Keratinocyte (primary cell): ENCODE data around the gene FLYWCH1. TPM values are rescaled to one million over a fixed set of nuclear protein-coding genes. Genes with fewer than 3 reads are reported as not detected.

Experiments used
- DNase-seq: peaks from one replicate; pipeline ENCODE4 v3.0.0-alpha.2; 2011; ENCODE audit warnings: low read depth, missing footprints, low spot score
- FAIRE-seq: peaks from 2 replicates; lab custom pipeline; 2011; peaks lifted over from hg19 to GRCh38; lab: Jason Lieb, UNC
- H2AFZ ChIP-seq: 2 replicates; pipeline ENCODE4 v1.6.0; 2012; ENCODE audit warnings: low read length, control low read depth, inconsistent platforms; ENCODE audit not compliant: control insufficient read depth
- H3K27ac ChIP-seq: 2 replicates; pipeline ENCODE4 v1.5.1; 2011; ENCODE audit warnings: low read length; ENCODE audit not compliant: control insufficient read depth, insufficient read depth
- H3K27me3 ChIP-seq: 3 replicates; pipeline ENCODE4 v1.6.0; 2011; ENCODE audit warnings: low read length; ENCODE audit not compliant: control insufficient read depth, insufficient read depth; ENCODE audit errors: extremely low read depth
- H3K36me3 ChIP-seq, 2 experiments: 2 replicates in 1 of 2; 3 replicates in 1 of 2; pipeline ENCODE4 v1.5.1; 2011; ENCODE audit warnings: low read length in 2 of 2, mild to moderate bottlenecking in 1 of 2; ENCODE audit not compliant: control insufficient read depth in 2 of 2, insufficient read depth in 2 of 2; ENCODE audit errors: extremely low read depth in 1 of 2
- H3K4me1 ChIP-seq: 3 replicates; pipeline ENCODE4 v1.5.1; 2011; ENCODE audit warnings: low read length; ENCODE audit not compliant: control insufficient read depth, insufficient read depth; ENCODE audit errors: extremely low read depth
- H3K4me2 ChIP-seq: 3 replicates; pipeline ENCODE4 v1.6.0; 2011; ENCODE audit warnings: low read depth, low read length; ENCODE audit not compliant: control insufficient read depth, insufficient read depth; ENCODE audit errors: extremely low read depth
- H3K4me3 ChIP-seq, 3 experiments: fragments of 200-600 bp in 1 of 3; sonication (generic) in 1 of 3; 2 replicates in 2 of 3; 3 replicates in 1 of 3; pipeline ENCODE4 v1.5.1; 2011 to 2016; ENCODE audit warnings: low read length in 3 of 3, mild to moderate bottlenecking in 3 of 3, control low read depth in 2 of 3, inconsistent platforms in 1 of 3, low read depth in 1 of 3, mixed read lengths in 1 of 3, mixed run types in 1 of 3, moderate library complexity in 1 of 3; ENCODE audit not compliant: control insufficient read depth in 2 of 3, insufficient read depth in 2 of 3; ENCODE audit errors: extremely low read depth in 1 of 3
- H3K79me2 ChIP-seq: 2 replicates; pipeline ENCODE4 v1.6.0; 2012; ENCODE audit warnings: low read length; ENCODE audit not compliant: control insufficient read depth, insufficient read depth
- H3K9ac ChIP-seq: 3 replicates; pipeline ENCODE4 v1.6.0; 2011; ENCODE audit warnings: low read length; ENCODE audit not compliant: control insufficient read depth, insufficient read depth; ENCODE audit errors: extremely low read depth
- H3K9me1 ChIP-seq: 3 replicates; pipeline ENCODE4 v1.6.0; 2011; ENCODE audit warnings: low read length; ENCODE audit not compliant: control insufficient read depth, insufficient read depth; ENCODE audit errors: extremely low read depth
- H3K9me3 ChIP-seq: 2 replicates; pipeline ENCODE4 v1.5.1; 2012; ENCODE audit warnings: low read depth, low read length; ENCODE audit not compliant: control insufficient read depth
- H4K20me1 ChIP-seq: 3 replicates; pipeline ENCODE4 v1.6.0; 2011; ENCODE audit warnings: low read length; ENCODE audit not compliant: control insufficient read depth, insufficient read depth; ENCODE audit errors: extremely low read depth
- EZH2 ChIP-seq: IDR thresholded peaks from one replicate; pipeline ENCODE4 v1.6.1; 2012; ENCODE audit warnings: inconsistent platforms, mild to moderate bottlenecking, low read length, moderate library complexity
- dilution Hi-C: fragments of 300-500 bp; cut with MboI; formaldehyde crosslinking; loops from one replicate; pipeline ENCODE4 v1.7.0; 2020; ENCODE audit warnings: low sequenced_read_pairs; ENCODE audit not compliant: extremely low pct_ligation_motif_present
- polyA plus RNA-seq, 5 experiments: library from polyadenylated mRNA; depleted of rRNA in 3 of 5; stranded (reverse) in 3 of 5; stranded (forward) in 1 of 5; unstranded in 1 of 5; fragments of >200 nt; gene quantifications; 1 replicate in 1 of 5; 2 replicates in 3 of 5; 3 replicates in 1 of 5; pipeline versions ENCODE4 v1.2.1 to v1.2.3, GENCODE V29; 2011 to 2012; ENCODE audit warnings: missing spikeins in 2 of 5, low read depth in 1 of 5, low replicate concordance in 1 of 5
- TF ChIP-seq, protein P1 (sequence below), 3 experiments: IDR thresholded peaks in 1 of 3; conservative IDR thresholded peaks in 1 of 3; optimal IDR thresholded peaks in 1 of 3; 2 replicates in 2 of 3; 3 replicates in 1 of 3; pipeline versions ENCODE3 to v1.5.1; 2011; ENCODE audit warnings: low read length in 3 of 3, mild to moderate bottlenecking in 3 of 3, moderate library complexity in 2 of 3, control low read depth in 1 of 3, inconsistent platforms in 1 of 3; ENCODE audit not compliant: insufficient read depth in 2 of 3; ENCODE audit errors: extremely low read depth in 1 of 3

FLYWCH1 gene
- polyA plus RNA-seq, 1 donor (not counting 4 experiments of a cell fraction or from before 2014, with no cell fraction given) = 16.2 TPM

- peaks cover 24% of the 10 kb centered on the region for H3K4me1 ChIP-seq
- H3K9me3 ChIP-seq = no peaks in the 10 kb centered on the region
- H3K27me3 ChIP-seq = no peaks in the 10 kb centered on the region
- FAIRE-seq (no peak), DNase-seq (no peak)
- H4K20me1 ChIP-seq = peaks cover 9% of the 10 kb centered on the region
- TF ChIP-seq, protein P1, sequence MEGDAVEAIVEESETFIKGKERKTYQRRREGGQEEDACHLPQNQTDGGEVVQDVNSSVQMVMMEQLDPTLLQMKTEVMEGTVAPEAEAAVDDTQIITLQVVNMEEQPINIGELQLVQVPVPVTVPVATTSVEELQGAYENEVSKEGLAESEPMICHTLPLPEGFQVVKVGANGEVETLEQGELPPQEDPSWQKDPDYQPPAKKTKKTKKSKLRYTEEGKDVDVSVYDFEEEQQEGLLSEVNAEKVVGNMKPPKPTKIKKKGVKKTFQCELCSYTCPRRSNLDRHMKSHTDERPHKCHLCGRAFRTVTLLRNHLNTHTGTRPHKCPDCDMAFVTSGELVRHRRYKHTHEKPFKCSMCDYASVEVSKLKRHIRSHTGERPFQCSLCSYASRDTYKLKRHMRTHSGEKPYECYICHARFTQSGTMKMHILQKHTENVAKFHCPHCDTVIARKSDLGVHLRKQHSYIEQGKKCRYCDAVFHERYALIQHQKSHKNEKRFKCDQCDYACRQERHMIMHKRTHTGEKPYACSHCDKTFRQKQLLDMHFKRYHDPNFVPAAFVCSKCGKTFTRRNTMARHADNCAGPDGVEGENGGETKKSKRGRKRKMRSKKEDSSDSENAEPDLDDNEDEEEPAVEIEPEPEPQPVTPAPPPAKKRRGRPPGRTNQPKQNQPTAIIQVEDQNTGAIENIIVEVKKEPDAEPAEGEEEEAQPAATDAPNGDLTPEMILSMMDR (optimal IDR thresholded peaks at IDR 0.05 in 1 of 3, IDR thresholded peaks at IDR 0.05 in 1 of 3, conservative IDR thresholded peaks at IDR 0.05 in 1 of 3; ENCODE audit: extremely low read depth in 1 of 3, insufficient read depth in 2 of 3, low read length in 3 of 3) = no peak
- no peak for TF ChIP-seq EZH2
- H3K4me3 ChIP-seq = peak within 1 kb of the TSS; percentile 70 to 78 (median 72)
- H2AFZ ChIP-seq = peak within 1 kb of the TSS; percentile 65
- peak within 1 kb of the TSS; percentile 45 for H3K27ac ChIP-seq
- H3K79me2 ChIP-seq = peaks cover 11% of the 10 kb centered on the region
- H3K9ac ChIP-seq = peak within 1 kb of the TSS; percentile 70
- H3K9me1 ChIP-seq = peaks cover 2% of the 10 kb centered on the region
- H3K36me3 ChIP-seq = peaks cover 0 to 8% of the 10 kb centered on the region in 2 experiments
- H3K4me2 ChIP-seq = peak within 1 kb of the TSS; percentile 85
- dilution Hi-C loops = no loop called here
Observed at GRCh38 chr16:2968738-2969544, 57.2 kb downstream of the FLYWCH1 start, which contains the start of gene PAQR4. Gene PAQR4 (plus strand): TSS chr16:2969348. CDS start chr16:2969675, 327 bp downstream.

GRCh38 chr16:2969545-2970521 lies 58.1 kb downstream of the FLYWCH1 start:
- Histone ChIP-seq H3K9ac (peak overlapping the region; percentile 70), H3K9me3 (no peaks in the 10 kb centered on the region), H3K36me3 (peaks cover 0 to 15% of the 10 kb centered on the region in 2 experiments), H4K20me1 (peaks cover 9% of the 10 kb centered on the region), H3K27ac (peak overlapping the region; percentile 45), H2AFZ (peak overlapping the region; percentile 33), H3K4me2 (peak overlapping the region; percentile 85), H3K9me1 (peaks cover 2% of the 10 kb centered on the region), H3K79me2 (peaks cover 11% of the 10 kb centered on the region), H3K4me1 (peaks cover 18% of the 10 kb centered on the region), H3K4me3 (peak overlapping the region; percentile 70 to 78 (median 72)), H3K27me3 (no peaks in the 10 kb centered on the region)
- DNase-seq (no peak), FAIRE-seq (no peak)
- no peak for TF ChIP-seq EZH2
- TF ChIP-seq, protein P1 (optimal IDR thresholded peaks at IDR 0.05 in 1 of 3, IDR thresholded peaks at IDR 0.05 in 1 of 3, conservative IDR thresholded peaks at IDR 0.05 in 1 of 3; ENCODE audit: extremely low read depth in 1 of 3, insufficient read depth in 2 of 3, low read length in 3 of 3) = peak; percentile 39 to 80 (median 59)
- dilution Hi-C loops = no loop called here
